Colonic mucosa (tissue), 4 donors: Measurements from ENCODE around the gene ACOD1. TPM values are rescaled to one million over a fixed set of nuclear protein-coding genes. Genes with fewer than 3 reads are reported as not detected.

Experiments used
- DNase-seq: peaks from one replicate; pipeline ENCODE4 v3.0.0-alpha.2; 2020
- H3K27ac ChIP-seq: fragments of 200-600 bp; one replicate; pipeline ENCODE4 v1.8.0; 2021
- H3K27me3 ChIP-seq: fragments of 200-600 bp; one replicate; pipeline ENCODE4 v1.8.0; 2021
- H3K36me3 ChIP-seq: fragments of 200-600 bp; one replicate; pipeline ENCODE4 v1.8.0; 2021
- H3K4me1 ChIP-seq: fragments of 200-600 bp; one replicate; pipeline ENCODE4 v1.8.0; 2021; ENCODE audit warnings: mild to moderate bottlenecking
- H3K4me3 ChIP-seq: fragments of 200-600 bp; one replicate; pipeline ENCODE4 v1.8.0; 2021
- H3K9ac ChIP-seq, 2 donors: one replicate each; pipeline ENCODE4 v1.7.0; 2013; ENCODE audit warnings: control low read depth in 2 of 2, low read depth in 2 of 2, low read length in 2 of 2
- H3K9me3 ChIP-seq: fragments of 200-600 bp; one replicate; pipeline ENCODE4 v1.8.0; 2021
- CTCF ChIP-seq: fragments of 200-600 bp; IDR thresholded peaks from one replicate; pipeline ENCODE4 v1.8.0; 2022; ENCODE audit warnings: antibody characterized with exemption, mild to moderate bottlenecking
- intact Hi-C: fragments of 100-400 bp; cut with DNase I; formaldehyde crosslinking; loops from one replicate; pipeline ENCODE4 v1.14.1; 2022
- total RNA-seq, 2 donors: library from RNA; stranded (reverse); fragmentation: NEBNext Ultra II Directional in 1 of 2; extraction: Animal tissue kit (Norgen Biotek cat#: 25700) in 1 of 2; gene quantifications; one replicate each; pipeline ENCODE4 v1.2.1, GENCODE V29; 2021
- donor health status: healthy.
- donor health status: DM: no; HTN: no; CAD: no.
- donor health status: DM: no; HTN: no; CAD: no.

ACOD1 gene
- total RNA-seq, 2 donors from 2014 or later: not detected

- DNase-seq: no peak
- intact Hi-C loops: no loop called here
- no peak overlapping the region for H3K9ac ChIP-seq
- no peaks in the 10 kb centered on the region for H3K27me3 ChIP-seq
- no peaks in the 10 kb centered on the region for H3K36me3 ChIP-seq
- H3K9me3 ChIP-seq: no peaks in the 10 kb centered on the region
- no peak overlapping the region for H3K27ac ChIP-seq
- peaks cover 5% of the 10 kb centered on the region for H3K4me1 ChIP-seq
- H3K4me3 ChIP-seq: no peak overlapping the region
- TF ChIP-seq CTCF: no peak
Observed at GRCh38 chr13:76976929-76977328, 28.6 kb downstream of the ACOD1 start.

- peak; percentile 98 for TF ChIP-seq CTCF
- H3K4me1 ChIP-seq: peaks cover 5% of the 10 kb centered on the region
- peak; percentile 82 for DNase-seq
- H3K27me3 ChIP-seq: no peaks in the 10 kb centered on the region
- no peaks in the 10 kb centered on the region for H3K9me3 ChIP-seq
- no peak overlapping the region for H3K27ac ChIP-seq
- peak overlapping the region; percentile 8 for H3K4me3 ChIP-seq
- no peaks in the 10 kb centered on the region for H3K36me3 ChIP-seq
- intact Hi-C loops: loop anchor here (10.0 kb wide), 1 partner anchor 1105 kb away; no protein-coding TSS in a partner anchor
- peak overlapping the region in 1 of 2 donors; percentile 24 for H3K9ac ChIP-seq
Observed at GRCh38 chr13:76980075-76980718, 31.9 kb downstream of the ACOD1 start.

GRCh38 chr13:76982061-76982460 is 33.8 kb downstream of the ACOD1 start:
- intact Hi-C loops: loop anchor here (10.0 kb wide), 1 partner anchor 1107 kb away; no protein-coding TSS in a partner anchor
- DNase-seq: no peak
- H3K27ac ChIP-seq: no peak overlapping the region
- H3K9ac ChIP-seq: no peak overlapping the region
- no peak overlapping the region for H3K4me3 ChIP-seq
- TF ChIP-seq CTCF: no peak
- H3K27me3 ChIP-seq: no peaks in the 10 kb centered on the region
- H3K36me3 ChIP-seq: no peaks in the 10 kb centered on the region
- H3K4me1 ChIP-seq: peaks cover 5% of the 10 kb centered on the region
- no peaks in the 10 kb centered on the region for H3K9me3 ChIP-seq

- no peak for TF ChIP-seq CTCF
- H3K9ac ChIP-seq: no peak overlapping the region
- intact Hi-C loops: loop anchor here (10.0 kb wide), 1 partner anchor 1109 kb away; no protein-coding TSS in a partner anchor
Observed at GRCh38 chr13:76983676-76984075, 35.4 kb downstream of the ACOD1 start.

GRCh38 chr13:76991432-76991795 is 43.1 kb downstream of the ACOD1 start:
- intact Hi-C loops: loop anchor here (5.0 kb wide), 1 partner anchor 36 kb away; the partner anchor contains the start of gene FBXL3

More at GRCh38 chr13:76983676-76984075, 35.4 kb downstream of the ACOD1 start:
- no peaks in the 10 kb centered on the region for H3K9me3 ChIP-seq
- H3K4me1 ChIP-seq: peaks cover 5% of the 10 kb centered on the region
- H3K36me3 ChIP-seq: no peaks in the 10 kb centered on the region
- H3K27ac ChIP-seq: no peak overlapping the region
- no peak for DNase-seq
- no peak overlapping the region for H3K4me3 ChIP-seq
- no peaks in the 10 kb centered on the region for H3K27me3 ChIP-seq

More at GRCh38 chr13:76991432-76991795, 43.1 kb downstream of the ACOD1 start:
- Histone ChIP-seq H3K9ac (peak overlapping the region; percentile 76 to 85), H3K27me3 (no peaks in the 10 kb centered on the region), H3K27ac (peak overlapping the region; percentile 91), H3K9me3 (no peaks in the 10 kb centered on the region), H3K4me1 (no peaks in the 10 kb centered on the region), H3K36me3 (no peaks in the 10 kb centered on the region), H3K4me3 (peak overlapping the region; percentile 81)
- peak; percentile 46 for DNase-seq
- no peak for TF ChIP-seq CTCF
